NCI-H345 (cell line): ENCODE measurements around the gene MORC1.
"Not testable (repeated sequence)": the region's sequence is repeated elsewhere in the genome, so short reads cannot be mapped to it uniquely, and the experiment has no call there.

Experiments
- DNase-seq: peaks from one replicate; lab custom pipeline; 2025; lab: John Stamatoyannopoulos, UW

The MORC1 gene

DNA sequence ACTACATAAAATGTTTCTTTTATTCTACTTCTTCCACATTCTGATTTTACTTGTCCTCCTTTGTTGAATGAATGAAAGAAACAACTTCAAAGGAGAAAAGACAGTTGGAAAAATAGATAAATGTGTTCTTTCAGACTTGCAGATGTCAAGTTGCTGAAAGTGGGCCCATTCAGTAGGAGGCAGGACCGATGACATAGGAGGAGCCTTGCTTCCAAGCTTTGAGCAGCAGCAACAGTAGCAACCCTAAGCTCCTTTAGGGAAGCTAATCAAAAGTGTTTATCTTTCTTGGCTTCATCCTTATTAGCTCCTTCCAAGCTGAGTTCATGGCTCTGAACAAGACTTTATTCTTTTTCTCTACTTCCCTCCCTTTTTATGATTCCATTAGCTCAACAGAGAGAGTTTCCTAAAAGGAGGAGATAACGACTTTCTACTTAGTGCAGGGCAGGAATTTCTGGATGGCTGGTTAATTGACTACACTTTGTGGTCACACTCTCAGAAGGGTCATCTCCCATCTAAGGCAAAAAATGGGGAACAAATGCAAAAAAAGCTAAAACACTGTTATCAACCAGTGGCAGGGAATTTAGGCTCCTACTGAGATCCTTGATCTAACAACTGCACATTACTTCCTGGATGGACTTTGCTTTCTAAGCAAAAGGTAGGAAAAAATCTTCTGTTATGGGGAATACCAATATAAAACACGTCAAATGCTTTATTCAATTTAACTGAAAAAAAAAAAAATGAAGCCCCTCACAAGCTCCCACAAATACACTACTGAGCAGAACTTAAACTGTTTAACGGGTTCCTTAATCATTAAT lies 4.8 kb downstream of the MORC1 start:
- no peak for DNase-seq

DNA sequence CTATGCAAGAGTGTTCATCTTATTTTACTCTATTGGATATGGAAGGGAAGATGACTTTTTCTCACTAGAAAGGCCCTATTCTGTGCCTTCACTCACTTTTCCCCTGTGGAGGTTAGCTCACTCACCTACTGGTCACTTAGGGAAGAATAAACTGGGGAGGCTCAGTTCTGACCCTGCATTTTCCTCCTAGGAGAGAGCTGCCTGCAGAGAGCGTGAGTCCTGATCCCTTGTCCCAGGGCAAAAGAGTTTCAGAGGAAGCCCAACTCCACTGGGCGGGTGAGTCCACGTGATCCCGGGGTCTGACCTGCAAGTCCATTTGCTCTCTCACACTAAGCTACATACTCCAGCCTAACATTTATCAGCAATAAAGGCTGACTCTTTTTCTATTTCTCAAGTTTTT lies 8.4 kb downstream of the MORC1 start:
- no peak for DNase-seq

DNA sequence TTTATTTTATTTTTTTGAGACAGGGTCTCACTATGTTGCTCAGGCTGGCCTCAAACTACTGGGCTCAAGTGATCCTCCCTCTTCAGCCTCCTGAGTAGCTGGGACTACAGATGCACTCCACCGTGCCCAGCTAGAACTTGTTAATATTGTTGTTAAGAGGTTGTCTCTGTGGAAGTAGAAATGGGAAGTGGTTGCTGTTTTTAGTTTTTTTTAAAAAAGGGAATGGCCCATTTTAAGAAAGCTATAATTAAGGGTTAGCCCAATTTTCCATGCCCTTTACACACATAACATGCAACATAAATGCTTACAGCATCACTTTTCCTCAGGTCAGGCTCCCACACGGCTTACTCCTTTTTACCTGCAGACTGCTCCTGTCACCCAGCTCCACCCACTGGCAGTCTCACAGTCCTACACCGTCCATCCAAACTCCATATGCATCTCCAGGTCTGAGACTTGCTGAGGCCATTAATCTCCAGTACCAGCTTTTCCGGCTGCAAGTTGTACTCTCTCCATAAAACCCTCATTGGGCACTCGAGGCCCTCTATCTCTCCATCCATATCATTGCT lies 19.8 kb downstream of the MORC1 start:
- DNase-seq, result peak; percentile 4

DNA sequence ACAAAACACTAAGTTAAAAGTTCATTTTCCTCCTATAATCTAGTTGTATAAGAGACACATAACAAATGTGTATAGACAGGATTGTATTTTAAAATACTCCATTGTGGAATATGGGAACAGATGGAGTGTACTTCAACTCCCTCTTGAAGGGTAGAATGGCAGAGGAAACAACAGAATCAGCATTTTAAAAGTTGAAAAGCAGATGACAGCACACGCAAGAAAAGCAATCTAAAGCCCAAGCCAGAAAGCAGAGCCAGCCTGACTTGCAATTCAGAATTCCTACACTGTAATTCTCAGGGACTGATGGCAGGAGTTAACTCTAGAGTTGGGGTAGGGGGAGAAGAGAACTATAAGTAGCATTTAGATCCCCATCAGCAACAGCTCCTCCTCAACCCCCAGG lies 22.8 kb downstream of the MORC1 start:
- DNase-seq, result no peak

DNA sequence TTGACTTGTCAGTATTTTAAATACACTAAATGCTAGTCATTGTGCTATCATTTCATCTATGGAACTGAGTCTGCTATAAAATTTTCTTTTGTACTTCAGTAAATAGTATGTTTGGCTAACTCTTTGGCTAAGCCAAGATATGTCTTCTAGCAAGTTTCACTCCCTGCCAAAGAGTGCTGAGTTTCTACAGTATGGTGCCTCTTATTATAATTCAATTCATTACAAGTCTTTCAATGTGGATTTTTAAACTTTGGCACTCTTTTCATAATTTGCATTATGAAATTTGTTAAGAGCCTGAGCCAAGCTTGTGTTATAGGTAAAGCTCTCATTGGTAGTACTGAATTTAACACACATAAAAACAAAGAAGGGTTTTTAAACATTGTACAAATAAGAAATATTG lies 24.4 kb downstream of the MORC1 start:
- DNase-seq, result no peak

DNA sequence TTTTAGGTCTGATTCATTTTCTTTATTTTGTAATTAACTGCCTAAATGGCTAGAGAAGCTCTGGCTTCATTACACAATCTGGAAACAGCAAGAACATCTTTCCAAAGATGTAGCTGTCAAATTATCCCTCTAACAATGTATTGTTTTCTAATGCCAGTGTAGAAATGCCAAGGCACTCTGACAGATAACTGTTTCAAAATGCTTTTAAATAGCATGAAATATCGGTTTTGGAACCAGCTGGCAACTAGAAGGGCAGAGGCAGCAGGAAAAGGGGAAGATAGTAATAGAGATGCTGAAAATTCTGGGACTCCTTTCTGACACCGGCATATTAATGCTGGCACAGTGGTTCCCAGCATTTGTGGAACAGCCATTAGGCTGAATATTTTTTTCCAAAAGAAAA lies 26.1 kb downstream of the MORC1 start:
- DNase-seq, result no peak

DNA sequence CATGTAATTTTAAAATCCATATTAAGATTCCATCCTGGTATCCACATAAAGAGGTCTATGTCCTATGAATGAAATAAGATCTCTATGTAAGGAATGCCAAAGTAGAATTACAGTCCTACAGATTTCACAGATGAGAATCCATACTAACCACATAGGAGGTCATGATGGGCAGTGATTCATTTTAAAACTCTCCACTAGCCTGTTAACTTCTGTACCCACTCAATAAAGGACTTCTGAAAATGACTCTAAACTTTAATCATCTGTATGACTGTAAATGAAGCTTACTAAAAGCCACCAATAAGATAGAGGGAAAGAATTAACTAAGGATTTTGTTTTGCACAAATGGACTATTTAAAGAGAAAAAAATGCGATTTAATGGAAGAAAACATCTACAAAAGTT lies 28.7 kb downstream of the MORC1 start:
- DNase-seq, result no peak

DNA sequence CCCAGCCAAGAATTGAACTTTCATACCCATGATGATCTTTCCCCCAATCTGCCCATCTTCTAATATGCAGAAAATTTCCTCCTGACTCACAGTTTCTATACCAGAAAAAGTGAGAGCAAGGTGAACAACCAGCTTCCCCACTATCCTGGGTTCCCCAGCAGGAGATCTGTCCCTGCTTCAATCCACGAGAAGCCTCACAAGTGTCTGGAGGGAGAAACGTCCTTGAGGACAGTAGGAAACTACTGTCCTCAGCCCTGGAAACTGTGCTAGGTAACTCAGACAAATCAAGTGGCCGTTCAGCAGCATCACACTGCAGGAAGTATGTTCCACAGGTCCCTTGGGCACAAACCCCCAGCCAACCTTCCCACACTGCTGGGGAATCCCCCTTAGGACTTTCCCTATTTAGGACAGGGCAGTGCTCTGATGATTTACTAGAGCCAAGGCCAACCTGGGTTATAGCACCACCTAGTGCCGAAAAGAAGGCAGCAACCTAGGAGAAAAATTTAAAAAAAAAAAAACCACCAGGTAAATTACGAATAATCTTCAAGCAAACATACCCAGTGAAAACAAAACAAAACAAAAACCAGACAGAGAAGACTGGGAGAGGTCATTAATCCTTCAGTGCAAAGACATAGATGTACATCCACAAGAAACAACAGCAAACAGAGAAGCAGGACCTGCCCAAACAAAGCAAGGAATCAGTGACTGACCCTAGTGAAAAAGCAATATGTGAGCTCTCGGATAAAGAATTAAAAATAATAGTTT lies 36.0 kb downstream of the MORC1 start:
- no peak for DNase-seq

DNA sequence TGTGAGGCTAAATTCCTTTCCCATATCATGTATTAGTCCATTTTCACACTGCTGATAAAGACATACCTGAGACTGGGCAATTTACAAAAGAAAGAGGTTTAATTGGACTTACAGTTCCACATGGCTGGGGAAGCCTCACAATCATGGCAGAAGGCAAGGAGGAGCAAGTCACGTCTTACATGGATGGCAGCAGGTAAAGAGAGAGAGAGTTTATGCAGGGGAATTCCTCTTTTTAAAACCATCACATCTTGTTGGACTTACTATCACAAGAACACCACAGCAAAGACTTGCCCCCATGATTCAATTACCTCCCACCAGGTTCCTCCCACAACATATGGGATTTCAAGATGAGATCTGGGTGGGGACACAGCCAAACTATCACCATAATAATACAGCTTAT lies 37.8 kb downstream of the MORC1 start:
- not testable (repeated sequence) for DNase-seq

DNA sequence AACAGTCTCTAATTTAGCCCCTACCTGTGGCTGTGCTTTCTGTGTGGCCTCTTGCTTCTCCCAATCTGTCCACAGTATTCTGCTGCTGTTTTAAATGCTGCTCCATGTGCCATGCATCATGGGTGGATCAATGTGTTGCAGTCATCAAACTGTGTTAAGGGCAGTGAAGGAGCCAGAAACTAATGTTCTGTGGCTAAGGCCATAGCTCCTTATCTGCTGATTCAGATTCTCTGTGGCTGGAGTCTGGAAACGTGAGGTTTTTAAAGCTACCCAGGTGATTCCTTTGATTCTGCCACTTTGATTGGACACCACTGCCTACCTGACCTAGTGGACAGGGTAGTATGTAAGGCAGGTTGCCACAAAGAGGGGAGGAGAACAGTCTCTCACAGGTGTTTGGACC lies 44.8 kb downstream of the MORC1 start:
- no peak for DNase-seq

DNA sequence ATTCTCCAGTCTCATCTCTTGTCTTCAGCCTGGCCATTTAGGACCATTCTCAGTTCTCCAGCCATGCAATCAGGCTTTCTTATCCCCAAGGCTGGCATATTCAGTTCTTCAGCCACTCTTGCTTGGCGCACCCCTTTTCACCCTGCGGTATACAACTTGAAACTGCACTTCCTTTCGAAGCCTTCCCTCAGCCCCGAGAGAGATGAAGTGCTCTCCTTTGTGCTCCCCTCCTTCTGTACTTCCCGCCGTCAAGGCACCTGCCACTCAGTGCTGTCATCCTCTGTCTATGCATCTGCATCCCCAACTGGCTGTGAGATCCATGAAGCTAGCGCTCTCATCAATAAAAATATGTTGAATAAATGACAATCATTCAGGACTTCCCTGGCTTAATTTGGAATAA lies 45.7 kb downstream of the MORC1 start:
- no peak for DNase-seq

DNA sequence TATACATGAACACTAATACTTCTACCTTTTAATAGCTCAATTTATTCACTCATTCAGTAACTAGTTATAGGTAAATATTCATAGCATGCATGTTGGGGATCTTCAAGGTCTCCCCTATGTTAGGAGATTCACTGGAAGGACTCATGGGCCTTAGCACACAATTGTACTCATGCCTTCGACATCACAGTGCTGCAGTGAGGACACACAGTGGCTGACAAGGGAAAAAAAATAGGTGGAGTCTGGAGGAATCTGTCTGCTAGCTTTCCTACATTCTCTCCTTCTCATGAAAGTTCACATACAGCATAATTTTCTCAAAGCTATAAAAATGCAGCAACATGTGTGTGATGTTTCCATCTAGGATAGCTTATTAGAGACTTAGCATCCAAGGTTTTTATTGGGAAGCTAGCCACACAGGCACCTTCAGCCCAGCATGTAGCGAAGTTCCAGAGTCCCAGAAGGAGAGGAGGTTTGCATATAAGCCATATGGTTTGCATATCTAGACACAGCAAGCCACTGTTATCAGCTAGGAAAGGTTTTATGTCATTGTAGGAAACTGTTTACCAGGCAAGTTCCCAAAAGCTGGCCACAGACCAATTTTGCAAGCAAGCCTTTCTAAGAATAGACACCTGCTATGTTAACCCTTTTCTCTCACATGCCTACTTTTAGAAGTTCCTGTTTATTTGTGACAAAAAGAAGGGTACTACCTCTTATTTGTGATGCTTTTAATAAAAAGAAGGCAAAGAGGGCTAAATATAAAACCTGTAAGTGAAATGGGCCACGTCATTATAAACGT lies 46.4 kb downstream of the MORC1 start:
- no peak for DNase-seq

DNA sequence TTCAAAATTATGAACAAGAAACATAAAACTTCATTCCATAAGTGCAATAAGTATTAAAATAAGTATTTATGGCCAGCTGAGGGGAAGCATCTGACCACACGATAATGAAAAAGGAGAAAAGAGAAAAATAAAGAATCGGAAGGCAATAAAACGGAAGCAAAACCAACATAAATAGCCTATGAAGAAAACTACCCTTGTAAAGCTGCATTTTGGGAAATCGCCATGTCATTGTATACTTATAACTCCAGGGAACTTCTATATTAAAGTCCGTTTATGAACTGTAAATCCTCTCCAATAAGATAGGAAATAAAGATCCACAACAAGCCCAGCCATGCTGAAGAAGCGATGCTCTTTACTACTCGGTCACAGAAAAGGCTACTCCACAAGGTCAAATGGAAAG lies 47.7 kb downstream of the MORC1 start:
- no peak for DNase-seq

DNA sequence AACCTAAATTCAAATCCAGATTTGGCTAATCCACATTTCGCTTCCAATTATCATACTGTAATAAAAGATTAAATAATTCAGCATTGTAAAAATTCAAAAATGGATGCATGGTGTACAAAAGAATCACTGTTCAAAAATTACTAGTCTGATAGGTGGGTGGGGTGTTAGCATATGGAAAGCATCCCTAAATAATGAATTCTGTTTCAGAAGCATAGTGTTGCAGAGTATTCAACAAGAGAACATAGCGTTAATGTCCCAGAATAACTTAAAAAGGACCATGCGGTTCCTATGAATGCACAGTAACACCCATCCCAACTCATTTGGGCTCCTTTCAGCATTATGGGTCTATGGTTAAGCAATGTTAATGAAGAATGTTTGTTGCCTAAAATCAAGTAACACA lies 51.1 kb downstream of the MORC1 start:
- no peak for DNase-seq

DNA sequence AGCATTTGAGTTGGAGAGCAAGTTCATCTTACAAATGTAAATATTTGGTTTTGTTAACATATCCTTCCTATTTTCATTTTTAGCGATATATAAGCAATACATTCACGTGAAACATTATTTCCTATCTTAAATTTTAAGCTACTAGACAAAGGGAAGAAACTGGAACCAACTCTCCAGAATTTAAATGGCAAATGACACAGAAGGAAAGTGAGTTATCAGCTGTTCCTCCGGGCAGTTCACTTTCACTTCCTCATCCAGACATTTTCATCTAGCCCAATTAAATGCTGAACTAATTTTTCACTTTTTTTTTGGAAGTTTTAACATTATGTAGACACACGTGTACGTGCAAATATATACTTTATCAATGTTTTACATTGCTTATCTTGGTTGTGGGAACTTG lies 58.7 kb downstream of the MORC1 start:
- no peak for DNase-seq

DNA sequence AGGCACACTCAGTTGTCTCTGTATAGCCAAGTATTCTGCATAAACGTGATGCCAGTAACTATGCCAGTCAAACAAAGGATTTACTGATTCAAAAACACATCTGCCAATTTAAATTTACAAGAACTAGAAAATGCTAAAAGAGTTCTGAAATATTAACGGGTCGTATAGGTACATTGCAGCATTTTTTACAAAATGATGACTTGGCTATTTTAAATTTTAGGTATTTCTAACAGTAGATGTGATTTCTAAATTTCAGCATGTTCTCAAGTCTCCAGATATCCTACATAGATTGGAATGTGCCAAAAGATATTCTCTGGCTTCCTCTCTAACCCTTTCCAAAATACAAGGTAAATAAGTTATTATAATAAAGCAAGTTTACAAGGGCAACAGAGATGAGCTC lies 60.3 kb downstream of the MORC1 start:
- DNase-seq, result no peak

DNA sequence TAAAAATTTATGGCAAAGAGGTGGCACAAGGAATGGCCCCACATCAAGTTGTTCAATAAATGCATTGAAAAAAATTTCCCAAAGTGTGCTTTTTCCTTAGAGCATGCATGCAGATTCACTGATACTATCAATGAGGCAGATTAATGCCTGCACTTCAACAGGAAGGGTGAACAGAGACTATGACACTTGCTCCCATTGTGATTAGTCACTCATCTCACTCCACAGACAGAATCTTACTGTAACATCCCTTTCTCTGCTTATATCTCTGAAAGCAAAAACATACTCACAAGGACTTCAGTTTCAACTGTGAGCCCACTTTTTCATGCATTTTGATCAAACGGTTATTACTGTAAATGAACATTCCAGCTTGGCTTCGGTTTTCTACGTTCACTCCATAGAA lies 60.9 kb downstream of the MORC1 start:
- no peak for DNase-seq

DNA sequence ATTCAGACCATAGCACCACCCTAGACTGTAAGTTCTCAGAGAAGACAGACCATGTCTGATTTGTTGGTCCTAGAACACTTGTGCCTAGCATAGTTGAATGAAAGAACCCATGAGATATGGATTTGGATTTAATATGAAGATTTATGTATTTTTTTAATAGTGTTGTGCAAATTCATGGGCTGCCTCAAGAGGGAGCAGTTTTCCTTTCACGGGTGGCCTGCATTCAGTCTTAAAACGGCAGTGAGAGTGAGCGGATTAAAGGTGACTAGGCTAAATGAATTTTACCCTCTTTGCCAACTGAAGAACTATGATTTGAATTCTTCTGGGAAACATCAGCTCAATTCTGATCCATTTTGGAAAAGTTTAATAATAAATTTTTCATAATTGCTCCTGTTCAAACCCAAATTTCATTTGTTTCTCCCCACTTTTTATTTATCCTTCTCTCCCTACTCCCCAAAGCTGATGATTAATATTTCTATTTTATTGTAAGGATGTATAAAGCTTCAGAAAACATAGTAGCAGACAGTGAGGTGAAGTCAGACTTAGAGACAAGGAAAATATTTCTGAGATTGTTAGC lies 67.3 kb downstream of the MORC1 start:
- DNase-seq, result no peak

DNA sequence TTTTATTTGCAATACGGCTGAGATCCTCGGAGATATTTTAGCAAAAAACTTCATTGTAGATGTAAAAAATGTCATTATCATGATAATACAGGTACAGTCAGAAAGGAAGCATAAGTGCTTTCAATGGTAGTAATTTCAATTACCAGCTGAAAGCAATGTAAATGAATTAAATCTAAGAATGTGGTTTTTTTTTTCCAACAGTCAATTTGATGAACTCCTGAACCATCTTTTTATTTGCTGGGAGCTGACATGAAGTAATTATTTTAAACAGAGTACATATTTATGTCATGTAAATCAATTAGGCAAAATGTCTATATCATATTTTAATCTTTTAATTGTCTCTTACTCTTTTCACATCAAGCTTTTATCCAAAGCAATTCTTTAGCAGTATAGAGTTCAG lies 70.6 kb downstream of the MORC1 start:
- DNase-seq, result no peak

DNA sequence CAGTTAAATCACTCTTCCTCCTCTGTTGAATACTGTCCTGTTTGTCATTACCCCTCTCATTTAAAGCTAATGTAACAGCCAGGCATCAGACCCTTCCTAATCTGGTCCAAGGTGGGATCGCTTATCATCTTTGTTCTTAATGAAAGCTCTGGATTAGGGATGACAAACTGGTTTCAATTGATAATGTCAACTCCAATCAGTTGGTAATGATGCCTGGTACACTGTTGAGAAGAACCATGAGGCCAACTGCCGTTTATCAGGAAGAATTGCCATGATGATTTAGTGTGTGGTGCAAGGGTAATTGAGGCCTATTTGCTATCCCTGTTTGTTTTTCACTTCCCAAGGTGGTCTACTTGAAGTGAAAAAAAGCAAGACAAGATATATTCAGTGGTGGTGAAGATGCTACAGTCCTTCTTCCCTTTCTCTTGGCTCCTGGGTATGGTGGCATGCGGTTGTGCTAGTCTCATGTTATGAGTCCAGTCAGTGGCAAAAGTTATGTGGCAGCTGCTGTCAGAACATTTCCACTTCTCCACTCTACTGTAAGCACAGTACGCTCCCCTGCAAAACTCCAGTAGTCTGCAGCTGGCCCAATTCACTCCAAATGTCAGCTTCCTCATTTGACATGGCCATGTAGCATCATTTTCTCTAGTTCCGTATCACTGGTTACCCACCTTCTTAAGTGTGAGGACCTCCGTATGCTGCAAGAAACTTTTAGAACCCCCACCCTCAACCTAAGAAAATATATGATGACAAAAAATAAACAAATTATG lies 72.5 kb downstream of the MORC1 start:
- DNase-seq, result no peak

DNA sequence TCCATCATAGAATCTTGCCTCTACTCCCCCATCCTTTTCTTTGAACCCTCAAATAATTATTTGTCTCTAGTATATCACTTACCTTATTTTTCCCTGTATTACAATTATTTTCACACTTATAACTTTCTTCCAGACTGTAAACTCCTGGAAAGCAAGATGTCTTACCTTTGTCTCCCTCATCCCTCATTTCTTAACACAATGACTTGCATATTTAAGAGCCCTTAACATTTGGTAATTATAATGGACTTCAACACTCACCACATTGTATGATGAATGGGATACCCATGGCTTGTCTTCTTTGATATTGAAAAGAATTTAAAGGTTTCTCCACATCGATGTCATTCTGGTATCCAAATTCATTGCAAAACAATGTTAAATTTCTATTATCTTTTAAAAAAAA lies 82.9 kb downstream of the MORC1 start:
- no peak for DNase-seq
